Measurements from ENCODE around the gene FAM163B.

FAM163B gene

GRCh38 chr9:133539991-133540697, 69.0 kb downstream of the FAM163B start:
- no peak for DNase-seq

- DNase-seq, result no peak
Measured at GRCh38 chr9:133538851-133539833, 70.0 kb downstream of the FAM163B start.

GRCh38 chr9:133538176-133538575, 71.0 kb downstream of the FAM163B start:
- DNase-seq, result no peak

- DNase-seq, result no peak
Measured at GRCh38 chr9:133537257-133537656, 71.9 kb downstream of the FAM163B start.

GRCh38 chr9:133536536-133536935, 72.7 kb downstream of the FAM163B start:
- DNase-seq, result no peak

GRCh38 chr9:133536080-133536479, 73.1 kb downstream of the FAM163B start:
- no peak for DNase-seq

- DNase-seq, result no peak
Measured at GRCh38 chr9:133535306-133535877, 73.8 kb downstream of the FAM163B start.

GRCh38 chr9:133534346-133535291, 74.6 kb downstream of the FAM163B start, which contains the start of gene ADAMTSL2:
Gene ADAMTSL2 (plus strand): TSS chr9:133534704. CDS start chr9:133536713, 2,009 bp downstream.
- DNase-seq, result peak; percentile 68

- DNase-seq, result no peak
Measured at GRCh38 chr9:133533857-133534256, 75.3 kb downstream of the FAM163B start.

GRCh38 chr9:133532937-133533668, 76.1 kb downstream of the FAM163B start:
- DNase-seq, result no peak

GRCh38 chr9:133531293-133531692, 77.9 kb downstream of the FAM163B start:
- no peak for DNase-seq

- DNase-seq, result no peak
Measured at GRCh38 chr9:133529874-133530273, 79.3 kb downstream of the FAM163B start.

GRCh38 chr9:133529457-133529856, 79.7 kb downstream of the FAM163B start:
- DNase-seq, result no peak

GRCh38 chr9:133528876-133529241, 80.3 kb downstream of the FAM163B start:
- no peak for DNase-seq

GRCh38 chr9:133528001-133528875, 81.0 kb downstream of the FAM163B start:
- no peak for DNase-seq

GRCh38 chr9:133527444-133527920, 81.7 kb downstream of the FAM163B start:
- DNase-seq, result no peak
